GM19463 (cell line): ENCODE data around the gene GNAL.
"Not testable (repeated sequence)": the region's sequence is repeated elsewhere in the genome, so short reads cannot be mapped to it uniquely, and the experiment has no call there.

Source experiments
- ATAC-seq: cut with Tn5 transposase; IDR thresholded peaks from one replicate; pipeline ENCODE4 v1.9.1; 2021; ENCODE audit warnings: mild to moderate bottlenecking, moderate library complexity; ENCODE audit not compliant: unreplicated experiment

Gene GNAL

DNA sequence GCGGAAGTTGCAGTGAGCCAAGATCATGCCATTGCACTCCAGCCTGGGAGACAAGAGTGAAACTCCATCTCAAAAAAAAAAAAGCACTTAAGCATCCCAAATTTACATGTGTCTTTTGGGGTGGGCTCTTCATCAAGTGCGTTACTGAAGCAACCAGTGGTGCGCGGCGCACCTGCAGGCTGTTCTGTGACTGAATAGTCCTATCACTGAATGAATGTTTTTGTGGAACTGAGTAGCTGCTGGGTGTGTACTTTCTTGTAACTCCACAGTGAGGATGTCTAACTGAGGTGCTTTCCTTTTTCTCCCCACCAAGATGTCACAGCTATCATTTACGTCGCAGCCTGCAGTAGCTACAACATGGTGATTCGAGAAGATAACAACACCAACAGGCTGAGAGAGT, 179.2 kb downstream of the GNAL start:
- ATAC-seq = no peak

DNA sequence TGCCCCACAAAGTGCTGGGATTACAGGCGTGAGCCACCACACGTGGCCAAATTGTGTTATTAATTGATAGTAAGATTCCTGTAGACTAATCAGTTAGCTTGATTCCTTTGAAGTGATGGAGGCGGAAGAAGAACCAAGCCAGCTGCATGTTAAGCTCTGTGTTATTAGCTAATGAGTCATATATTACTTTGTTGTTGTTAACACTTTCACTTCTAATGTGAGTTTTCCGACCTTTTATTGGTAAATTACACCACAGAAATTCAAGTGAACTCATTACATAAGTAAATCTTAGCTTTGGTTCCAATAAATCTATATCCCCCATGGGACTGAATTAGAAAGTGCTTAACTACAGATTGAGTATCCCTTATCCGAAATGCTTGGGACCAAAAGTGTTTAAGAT, 182.4 kb downstream of the GNAL start:
- no peak for ATAC-seq

DNA sequence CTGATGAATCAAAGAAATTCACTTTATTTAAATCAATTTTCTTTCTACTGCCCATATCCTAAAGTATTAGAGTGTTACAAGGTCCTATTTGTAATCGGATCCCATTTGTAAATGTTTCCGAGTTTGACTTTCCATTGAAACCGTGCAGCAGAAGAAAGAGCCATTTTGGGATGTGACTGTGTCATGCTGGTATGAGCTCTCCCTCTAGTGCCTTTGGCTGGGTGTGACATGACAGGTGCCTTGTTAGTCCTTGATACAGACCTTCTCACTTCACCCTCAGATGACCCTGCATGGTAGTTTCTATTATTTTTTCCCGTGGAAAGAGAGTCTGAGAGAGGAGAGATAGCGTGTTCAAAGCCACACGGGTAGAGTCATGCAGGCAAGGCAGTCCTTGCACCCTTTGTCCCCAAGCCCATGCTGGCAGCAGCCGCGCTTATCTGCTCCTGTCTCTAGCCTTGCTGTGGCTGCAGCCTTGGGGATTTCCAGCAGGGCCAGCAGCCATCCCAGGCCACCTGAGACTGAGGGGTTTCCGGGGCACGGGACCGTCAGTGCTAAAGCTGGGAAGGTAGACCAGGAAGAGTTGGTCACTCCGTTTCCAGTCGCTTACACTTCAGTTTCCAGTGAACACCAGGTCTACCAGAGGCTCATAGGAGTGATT, 183.5 kb downstream of the GNAL start:
- ATAC-seq = no peak

DNA sequence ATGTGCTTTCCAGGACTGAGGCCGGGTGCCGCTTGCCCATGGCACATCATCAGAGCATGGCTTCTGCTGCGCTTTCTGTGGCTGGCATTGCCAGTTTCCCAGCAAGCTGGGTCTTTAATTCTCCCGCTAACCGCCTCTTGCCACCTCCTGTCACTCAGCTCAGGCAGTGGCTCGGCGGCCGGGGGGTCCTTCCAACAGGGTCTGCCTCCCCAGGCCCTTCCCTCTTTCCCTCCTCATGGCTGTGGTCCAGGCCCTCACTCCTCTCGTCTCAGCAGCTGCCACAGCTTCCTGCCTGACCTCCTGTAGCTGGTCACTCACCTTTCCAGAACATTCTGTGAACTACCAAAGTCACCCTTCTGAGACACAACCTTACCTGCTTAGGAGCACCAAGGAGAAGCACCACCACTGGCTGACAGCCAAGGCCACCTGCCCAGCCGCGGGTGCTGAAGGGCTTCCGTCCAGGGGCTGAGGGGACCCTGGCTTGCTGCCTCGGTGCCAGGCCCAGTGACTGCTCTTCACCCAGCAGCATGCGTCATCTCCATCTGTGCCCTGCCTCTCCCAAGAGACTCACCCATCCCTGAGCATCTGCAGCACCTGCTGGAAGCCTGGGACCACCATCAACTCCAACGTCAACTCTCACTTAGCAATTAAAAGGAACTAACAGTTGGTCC, 184.7 kb downstream of the GNAL start:
- no peak for ATAC-seq

DNA sequence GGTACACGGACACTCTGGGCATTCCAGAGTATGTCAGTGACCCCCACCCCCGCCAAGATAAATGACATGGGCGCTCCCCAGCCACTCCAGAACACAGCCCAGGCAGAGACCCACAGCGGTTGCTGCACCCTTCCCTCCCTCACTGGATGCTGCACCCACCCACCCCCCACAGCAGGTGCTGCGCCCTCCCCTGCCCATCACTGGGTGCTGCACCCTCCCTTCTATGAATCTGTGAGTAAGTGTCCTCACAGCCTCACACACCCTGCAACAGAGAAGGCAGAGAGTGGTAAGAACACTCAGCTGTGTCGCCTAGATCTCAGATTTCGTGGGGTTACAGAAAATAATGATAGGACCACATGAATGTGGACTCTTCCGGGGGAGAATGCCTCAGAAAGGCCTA, 185.6 kb downstream of the GNAL start:
- no peak for ATAC-seq

DNA sequence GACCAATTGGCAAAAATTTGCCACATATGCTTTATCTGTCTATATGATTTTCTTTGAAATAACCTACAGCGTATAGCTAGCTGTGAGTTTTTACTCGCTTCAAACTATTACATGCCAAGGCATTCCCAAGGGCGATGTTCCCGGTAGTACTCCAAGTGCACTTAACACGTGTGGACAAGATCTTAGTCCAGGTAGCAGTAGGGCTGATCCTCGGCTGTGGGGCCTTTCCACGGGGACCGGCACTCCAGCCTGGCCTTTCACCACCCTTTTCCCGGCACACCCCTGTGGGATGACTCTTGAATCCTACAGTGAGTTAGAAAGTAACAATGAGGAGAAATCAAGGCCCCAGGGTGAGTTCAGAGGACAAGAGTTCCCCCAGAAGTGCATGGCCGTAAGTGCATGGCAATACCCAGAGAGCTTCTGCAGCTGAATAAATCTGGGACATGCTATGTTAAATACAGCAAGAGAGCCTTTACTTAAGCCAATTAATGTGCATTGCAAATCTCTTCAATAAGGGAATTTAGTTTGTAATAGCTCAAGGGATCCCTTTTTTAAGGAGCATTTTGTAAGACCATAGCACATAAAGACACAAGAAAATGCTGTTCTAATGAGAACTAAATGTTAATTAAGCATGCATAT, 188.6 kb downstream of the GNAL start:
- ATAC-seq = no peak

DNA sequence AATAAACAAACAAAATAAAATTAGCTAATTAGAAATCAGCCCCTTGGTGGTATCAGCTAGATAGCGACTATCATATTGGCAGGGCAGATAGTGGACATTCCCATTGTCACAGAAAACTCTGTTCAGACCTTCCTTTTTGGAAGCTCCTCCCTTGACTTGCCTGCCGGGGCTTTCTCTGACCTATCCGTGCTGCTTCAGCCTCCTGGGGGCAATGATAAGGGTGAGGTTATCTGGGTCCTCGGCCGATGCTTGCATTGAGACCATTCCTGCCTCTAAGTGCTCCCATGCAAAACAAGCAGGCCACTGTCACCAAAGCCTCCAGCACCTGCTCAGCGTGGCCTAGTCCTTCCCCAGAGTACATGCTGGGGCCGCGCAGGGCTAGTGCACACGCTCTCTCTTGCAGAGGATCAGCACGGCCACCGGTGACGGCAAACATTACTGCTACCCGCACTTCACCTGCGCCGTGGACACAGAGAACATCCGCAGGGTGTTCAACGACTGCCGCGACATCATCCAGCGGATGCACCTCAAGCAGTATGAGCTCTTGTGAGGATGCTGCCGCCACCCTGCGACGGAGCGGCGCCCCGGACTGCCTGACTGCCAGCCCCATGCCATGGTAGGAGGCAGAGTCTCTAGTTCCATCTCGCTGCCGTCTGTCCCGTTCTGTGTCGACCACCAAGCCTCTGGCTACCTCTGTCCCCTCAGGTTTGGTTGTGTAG, 191.7 kb downstream of the GNAL start:
- ATAC-seq = no peak

DNA sequence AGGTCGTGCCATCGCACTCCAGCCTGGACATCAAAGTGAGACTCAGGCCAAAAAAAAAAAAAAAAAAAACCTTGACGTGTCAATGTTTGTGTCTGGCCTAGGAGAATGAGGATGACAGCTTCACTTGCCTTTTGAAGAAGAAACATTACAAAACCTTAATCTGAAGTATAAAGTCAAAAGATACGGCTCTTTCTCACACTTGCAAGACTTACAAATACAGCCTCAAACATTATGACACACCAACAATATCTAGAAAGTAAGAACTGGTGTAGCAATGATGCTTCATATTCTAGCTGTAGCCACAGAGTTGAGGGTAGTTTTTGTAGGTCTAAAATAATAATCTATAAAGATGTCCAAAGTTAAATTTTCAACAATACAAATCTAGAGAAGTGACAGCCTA, 193.6 kb downstream of the GNAL start:
- no peak for ATAC-seq

DNA sequence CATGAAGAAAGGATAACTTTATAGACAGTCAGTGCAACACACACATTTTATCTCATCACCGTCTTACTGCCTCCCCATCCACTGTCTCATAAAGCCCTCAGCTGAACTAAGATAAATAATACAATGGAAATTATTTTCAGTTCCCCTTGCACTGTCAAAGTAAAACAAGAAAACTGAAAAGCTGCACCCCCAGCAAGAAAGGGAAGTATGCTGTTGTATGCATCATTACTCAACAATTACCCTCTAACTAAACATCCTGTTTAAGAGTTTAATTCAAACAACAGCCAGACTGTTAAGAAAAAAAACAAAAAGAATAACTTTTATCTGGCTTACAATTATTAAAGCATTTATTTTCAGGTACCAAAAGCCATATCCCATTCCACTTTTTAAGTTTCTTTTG, 194.1 kb downstream of the GNAL start:
- ATAC-seq = no peak

DNA sequence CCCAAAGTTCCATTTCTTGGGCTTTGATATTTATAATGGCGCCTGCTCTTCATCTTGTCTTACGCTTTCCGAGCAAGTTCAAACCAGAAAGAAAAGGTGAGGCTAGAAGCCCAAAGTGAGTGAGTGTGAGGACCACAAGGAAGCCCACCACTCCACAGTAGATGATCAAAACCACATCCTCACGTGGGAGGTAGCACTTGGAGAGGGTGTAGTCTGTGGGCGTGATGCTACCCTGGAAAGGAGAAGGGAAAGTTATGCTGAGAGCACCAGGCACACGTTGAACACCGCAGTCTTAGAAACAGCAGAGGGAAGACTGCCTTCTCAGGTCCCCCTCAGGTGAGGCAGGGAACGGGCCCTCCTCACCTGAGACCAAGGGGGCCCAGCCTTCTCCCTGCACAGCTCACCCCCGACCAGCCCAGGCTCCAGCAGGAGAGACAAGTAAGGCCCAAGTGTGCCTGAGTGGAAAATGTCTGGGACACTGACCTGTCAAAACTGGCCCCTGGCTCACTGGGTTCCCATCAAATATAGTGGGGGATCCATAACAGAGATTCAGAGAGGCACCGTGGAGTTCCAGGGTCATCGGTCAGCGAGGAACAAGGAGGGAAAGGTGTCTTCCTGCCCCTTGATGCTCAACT, 195.4 kb downstream of the GNAL start:
- no peak for ATAC-seq

DNA sequence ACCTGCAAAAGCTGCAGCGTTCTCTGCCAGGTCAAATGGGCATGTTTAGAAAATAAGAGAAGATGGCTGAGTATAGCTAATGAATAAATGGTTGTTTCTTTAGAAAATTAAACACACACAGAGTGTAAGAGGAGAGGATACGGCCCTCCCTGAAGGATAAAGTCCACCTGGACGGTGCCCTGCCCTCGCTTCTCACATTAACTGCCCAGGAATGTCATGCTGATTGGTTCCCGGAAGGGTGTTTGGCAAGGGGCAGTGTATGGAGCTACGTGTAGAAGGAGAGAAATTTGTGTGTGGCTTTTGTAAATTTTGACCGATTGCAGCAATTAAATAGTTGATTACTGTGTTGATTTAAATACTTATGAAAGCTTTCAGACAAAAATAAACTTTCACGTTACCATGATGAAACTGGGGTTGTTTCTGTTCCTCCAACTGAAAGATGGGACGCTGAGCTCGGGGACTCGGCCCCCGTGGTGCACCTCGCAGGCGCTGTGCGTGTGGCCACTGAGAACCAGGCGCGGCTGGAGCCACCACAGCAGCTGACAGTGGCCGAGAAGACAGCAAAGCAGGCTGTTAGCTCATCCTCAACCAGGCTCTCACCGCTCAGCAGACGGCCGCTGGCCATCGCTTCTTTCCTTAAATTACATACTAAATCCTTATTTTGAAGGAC, 196.3 kb downstream of the GNAL start:
- no peak for ATAC-seq

DNA sequence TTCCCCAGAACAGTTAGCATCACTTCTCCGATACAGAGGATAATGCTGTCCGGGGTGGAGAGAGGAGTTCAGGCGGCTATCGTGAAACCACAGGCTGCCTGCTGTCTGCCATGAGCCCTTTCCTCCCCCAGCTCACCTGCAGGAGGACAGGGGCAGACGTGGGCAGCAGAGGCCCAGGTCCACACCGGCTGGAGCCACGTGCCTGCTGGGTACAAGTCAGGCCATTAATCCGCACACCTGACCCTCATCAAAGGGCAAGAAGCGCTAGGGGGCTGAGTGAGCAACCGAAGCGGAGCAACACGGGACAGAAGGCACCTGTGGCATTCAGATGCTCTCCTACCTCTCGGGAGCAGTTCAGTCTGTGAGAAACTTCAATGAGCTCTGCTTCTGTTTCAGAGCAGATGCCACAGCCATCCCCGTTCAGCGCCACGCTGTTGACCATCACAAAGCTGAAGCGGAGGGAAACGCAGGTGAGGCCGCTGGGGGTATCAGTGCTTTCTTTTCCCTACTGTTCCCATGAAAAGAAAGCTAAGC, 197.6 kb downstream of the GNAL start:
- ATAC-seq = no peak

DNA sequence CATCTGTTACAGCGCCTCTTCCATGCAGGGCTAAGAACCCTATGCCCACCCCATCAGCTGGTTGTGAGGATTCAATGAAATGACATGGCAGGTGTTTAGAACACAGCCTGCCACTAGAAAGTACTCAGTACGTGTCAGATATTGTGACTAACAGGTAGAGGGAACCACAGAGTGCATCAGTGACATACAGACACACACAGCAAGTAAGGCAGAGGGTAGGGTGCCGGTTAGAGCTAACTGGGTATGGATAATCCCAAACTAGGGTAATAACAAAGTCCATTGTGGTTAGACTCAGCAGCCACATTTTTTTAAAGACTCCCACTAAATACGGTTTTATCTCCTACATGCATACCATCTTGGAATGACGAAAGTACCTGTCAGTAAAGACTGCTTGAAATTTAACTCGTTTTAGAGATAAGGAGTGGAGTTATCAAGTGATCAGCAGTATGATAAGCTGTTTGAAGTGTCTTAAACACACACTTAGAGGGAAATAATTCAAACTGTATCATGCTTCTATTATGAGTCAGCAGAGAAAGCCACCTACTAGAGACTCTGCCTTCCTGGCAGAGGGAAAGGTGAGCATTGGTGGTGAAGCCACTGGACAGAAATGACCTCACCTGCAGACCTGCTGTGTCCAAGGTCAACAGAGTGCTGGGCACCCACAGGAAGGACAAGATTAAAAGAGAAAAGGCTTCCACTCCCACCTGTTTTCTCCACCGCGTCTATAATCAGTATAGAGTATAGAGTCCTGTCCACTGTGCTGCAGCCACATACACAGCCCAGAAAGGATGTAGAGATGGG, 198.5 kb downstream of the GNAL start:
- ATAC-seq = no peak

DNA sequence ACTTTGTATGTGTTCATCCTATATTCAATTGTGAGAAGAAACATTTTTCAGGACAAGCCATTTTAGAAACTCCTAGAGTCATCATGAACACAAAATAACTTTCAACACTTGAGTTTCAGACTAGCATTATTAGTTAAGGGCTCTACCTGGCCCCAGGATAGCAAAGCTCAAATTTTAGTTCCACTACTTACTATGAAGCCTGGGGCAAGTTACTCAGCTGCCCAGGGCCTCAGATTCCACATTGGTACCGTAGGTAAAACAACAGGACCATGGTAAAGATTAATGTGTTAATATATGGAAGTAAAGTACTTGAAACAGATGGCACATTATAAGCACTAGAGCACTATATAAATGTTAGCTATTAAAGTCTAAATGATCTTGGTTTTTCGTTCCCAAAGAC, 199.7 kb downstream of the GNAL start:
- no peak for ATAC-seq

DNA sequence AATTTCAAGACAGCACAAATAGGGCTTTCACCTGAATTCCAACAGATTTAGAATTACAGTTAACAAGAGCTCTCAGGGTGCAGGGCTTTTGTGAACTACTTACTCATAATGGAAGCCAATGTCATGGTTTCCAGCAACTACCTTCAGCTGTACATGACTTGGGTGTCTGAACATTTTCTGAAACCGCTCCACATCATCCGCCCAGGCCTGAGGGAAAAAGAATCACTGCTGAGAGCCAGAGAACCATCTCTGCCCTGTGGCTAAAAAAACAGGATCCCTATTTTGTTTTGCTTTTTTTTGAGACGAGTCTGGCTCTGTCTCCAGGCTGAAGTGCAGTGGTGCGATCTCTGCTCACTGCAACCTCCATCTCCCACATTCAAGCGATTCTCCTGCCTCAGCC, 200.2 kb downstream of the GNAL start:
- ATAC-seq = no peak

DNA sequence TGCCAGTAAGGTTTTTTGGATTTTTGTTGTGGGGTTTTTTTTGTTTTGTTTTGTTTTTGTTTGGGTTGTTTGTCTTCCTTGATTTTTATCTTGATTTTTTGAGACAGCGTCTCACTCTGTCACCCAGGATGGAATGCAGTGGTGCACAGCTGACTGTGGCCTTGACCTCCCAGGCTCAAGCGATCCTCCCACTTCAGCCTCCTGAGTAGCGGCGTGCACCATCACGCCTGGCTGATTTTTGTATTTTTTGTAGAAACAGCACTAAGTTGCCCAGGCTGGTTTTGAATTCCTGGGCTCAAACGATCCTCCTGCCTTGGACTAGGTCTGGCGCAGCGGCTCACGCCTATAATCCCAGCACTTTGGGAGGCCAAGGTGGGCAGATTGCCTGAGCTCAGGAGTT, 202.7 kb downstream of the GNAL start:
- ATAC-seq = no peak

DNA sequence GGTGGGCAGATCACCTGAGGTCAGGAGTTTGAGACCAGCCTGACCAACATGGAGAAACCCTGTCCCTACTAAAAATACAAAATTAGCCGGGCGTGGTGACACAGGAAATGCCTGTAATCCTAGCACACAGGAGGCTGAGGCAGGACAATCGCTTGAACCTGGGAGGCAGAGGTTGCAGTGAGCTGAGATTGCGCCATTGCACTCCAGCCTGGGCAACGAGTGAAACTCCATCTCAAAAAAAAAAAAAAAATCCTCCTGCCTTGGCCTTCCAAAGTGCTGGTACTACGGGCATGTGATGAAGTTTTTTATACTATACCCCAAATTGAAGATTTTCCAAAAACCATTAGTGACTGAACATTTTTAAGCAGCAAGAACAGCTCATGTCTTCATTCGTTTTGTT, 203.4 kb downstream of the GNAL start:
- ATAC-seq = not testable (repeated sequence)

DNA sequence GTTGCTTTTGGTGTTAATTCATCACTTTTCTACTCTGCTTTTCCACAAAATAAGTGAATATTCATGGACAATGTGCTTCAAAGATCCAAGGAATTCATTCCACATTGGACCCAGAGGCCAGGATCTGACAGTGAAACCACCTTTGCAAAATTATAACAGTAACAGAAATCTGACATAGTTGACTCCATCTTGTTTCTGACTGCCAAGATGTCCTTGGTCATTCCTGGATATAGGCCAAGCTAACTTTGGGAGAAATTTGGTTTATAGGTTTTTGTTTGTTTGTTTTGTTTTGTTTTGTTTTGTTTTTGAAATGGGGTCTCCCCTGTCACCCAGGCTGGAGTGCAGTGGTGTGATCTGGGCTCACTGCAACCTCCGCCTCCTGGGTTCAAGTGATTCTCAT, 208.7 kb downstream of the GNAL start:
- no peak for ATAC-seq

DNA sequence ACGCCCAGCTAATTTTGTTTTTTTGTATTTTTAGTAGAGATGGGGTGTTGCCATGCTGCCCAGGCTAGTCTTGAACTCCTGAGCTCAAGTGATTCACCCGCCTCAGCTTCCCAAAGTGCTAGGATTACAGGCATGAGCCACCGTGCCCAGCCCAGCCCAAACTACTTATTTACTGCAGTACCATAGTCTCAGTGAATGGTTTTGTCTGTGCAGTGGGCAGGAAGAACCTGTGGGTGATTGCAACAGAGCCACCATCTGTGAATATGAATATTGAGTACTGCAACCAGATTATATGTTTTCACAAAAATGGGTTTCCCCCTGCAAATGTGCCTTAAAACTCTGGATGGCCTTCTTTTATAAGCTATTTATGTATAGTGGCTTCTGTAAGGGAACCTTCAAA, 210.0 kb downstream of the GNAL start:
- ATAC-seq = no peak
